AG09309 (cell line): Measurements from ENCODE around the gene JAG1.
A peak's percentile ranks its signal among the peaks of the same experiment; 100 is the strongest.
"Not testable (repeated sequence)": the region's sequence is repeated elsewhere in the genome, so short reads cannot be mapped to it uniquely, and the experiment has no call there.

Experiments used
- DNase-seq: peaks from one replicate; pipeline ENCODE4 v3.0.0-alpha.2; 2010; ENCODE audit warnings: low read depth
- H3K4me3 ChIP-seq: 2 replicates; pipeline ENCODE4 v1.5.1; 2011; ENCODE audit warnings: mild to moderate bottlenecking, low read depth, low read length, moderate library complexity; ENCODE audit not compliant: control insufficient read depth
- TF ChIP-seq, protein P1 (sequence below): IDR thresholded peaks from 2 replicates; pipeline ENCODE4 v1.5.1; 2011; ENCODE audit warnings: mild to moderate bottlenecking, low read depth, low read length, inconsistent platforms; ENCODE audit not compliant: insufficient read depth, control insufficient read depth; ENCODE audit errors: missing control alignments

Gene JAG1

DNA sequence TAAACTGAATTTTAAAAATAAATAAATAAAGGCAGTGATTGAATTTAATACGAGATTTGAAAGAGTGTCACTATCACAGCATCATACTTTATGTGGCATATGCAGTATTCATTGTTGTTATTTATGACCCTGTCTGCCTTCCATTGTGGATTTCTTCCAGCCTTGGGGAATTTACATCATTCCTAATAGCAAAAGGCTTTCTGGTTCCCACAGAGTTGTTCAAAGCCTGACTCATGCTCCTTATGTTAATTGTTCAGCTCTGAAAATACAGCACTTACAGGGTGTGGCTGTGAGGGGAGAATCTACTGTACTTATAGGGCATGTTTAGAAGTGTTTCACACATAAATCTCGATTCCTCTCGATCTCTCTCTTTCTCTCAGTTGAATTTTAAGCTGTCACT, 54.4 kb downstream of the JAG1 start:
- DNase-seq, result peak; percentile 94
- no peak overlapping the region for H3K4me3 ChIP-seq
- TF ChIP-seq, protein P1, sequence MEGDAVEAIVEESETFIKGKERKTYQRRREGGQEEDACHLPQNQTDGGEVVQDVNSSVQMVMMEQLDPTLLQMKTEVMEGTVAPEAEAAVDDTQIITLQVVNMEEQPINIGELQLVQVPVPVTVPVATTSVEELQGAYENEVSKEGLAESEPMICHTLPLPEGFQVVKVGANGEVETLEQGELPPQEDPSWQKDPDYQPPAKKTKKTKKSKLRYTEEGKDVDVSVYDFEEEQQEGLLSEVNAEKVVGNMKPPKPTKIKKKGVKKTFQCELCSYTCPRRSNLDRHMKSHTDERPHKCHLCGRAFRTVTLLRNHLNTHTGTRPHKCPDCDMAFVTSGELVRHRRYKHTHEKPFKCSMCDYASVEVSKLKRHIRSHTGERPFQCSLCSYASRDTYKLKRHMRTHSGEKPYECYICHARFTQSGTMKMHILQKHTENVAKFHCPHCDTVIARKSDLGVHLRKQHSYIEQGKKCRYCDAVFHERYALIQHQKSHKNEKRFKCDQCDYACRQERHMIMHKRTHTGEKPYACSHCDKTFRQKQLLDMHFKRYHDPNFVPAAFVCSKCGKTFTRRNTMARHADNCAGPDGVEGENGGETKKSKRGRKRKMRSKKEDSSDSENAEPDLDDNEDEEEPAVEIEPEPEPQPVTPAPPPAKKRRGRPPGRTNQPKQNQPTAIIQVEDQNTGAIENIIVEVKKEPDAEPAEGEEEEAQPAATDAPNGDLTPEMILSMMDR, result no peak

DNA sequence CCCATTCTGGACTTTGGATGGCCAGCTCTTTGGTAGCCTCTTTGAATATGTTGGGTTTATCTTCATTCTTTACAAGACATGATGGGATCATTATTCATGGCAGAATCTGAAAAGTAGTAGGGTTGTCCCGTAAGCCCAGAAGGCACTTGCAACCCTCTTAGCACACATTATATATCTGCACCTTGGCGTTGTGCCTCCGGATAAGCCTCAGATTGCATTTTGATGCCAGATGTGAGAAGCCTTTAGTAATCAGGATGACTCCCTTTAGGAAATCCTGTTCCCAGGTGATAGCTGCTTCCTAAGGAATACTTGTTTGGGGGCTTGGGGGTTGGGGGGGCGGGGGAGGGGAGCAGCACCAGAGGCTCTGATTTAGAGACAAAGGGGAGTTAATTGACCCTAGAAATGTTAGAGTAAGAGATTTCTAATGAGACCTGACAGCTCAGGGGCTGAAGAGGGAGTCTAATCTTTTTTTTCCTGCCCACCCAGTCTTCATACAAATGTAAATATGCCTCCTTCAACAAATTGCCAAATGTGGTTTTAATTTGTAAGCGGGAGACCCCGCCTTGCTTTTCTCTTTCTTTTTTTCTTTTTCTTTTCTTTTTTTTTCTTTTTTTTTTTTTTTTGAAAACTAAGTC, 55.1 kb downstream of the JAG1 start:
- no peak overlapping the region for H3K4me3 ChIP-seq
- no peak for DNase-seq
- TF ChIP-seq, protein P1, result no peak

DNA sequence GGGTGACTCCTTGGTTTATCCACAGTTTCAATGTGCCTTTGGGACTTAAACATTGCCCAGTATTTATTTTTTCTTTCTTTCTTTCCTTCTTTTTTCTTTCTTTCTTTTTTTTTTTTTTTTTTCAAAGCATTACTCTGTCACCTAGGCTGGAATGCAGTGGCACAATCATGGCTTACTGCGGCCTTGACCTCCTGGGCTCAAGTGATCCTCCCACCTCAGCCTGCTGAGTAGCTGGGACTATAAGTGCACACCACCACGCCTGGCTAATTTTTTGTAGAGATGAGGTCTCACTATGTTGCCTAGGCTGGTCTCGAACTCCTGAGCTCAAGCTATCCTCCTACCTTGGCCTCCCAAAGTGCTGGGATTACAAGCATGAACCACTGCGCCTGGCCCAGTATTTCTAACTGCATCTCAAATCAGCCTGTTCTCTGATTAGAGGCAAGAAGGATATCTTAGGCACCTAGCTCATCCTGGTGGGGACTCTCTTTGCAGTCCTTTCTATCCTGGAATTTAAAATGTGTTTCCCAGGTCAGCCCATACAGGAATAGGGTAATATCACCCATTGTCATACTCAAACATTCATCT, 56.2 kb downstream of the JAG1 start:
- H3K4me3 ChIP-seq, DNase-seq: not testable (repeated sequence)

DNA sequence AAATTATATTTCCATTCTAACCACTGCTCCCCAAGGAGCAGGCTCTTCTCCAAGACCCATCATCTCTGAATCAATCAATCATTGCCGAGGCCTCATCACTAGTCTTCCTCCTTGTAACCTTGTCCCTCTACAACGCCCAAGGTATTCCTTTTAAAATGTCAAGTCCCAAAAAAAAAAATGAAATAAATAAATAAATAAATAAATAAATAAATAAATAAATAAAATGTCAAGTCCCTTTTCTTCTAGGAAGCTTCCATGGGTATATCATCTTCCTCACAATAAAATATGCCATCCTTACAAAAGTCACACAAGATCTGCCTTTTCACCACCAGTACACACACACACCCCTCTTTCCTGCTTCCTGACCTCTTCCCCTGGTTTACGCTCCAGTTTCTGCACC, 57.6 kb downstream of the JAG1 start:
- TF ChIP-seq, protein P1, result no peak
- no peak overlapping the region for H3K4me3 ChIP-seq
- no peak for DNase-seq

DNA sequence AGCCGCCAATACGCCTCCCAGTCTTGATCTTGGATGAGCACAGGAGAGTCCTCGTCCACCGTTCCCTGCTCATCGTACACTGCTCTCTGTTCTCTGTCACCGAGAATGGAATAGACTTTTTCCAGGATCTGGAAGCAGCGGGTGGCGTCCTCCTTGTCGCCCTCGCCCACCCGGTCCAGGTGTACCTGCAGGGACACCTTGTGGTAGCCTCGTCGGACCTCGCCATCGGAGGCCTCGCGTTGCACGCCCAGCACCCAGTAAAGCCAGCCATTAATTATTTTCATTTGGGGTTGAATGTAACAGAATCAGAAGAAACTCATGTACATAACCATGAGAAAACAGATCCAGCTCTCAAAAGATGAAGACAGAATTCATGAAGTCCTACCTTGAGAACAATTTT, 59.9 kb downstream of the JAG1 start:
- DNase-seq, result no peak
- TF ChIP-seq, protein P1, result no peak
- H3K4me3 ChIP-seq, result no peak overlapping the region

DNA sequence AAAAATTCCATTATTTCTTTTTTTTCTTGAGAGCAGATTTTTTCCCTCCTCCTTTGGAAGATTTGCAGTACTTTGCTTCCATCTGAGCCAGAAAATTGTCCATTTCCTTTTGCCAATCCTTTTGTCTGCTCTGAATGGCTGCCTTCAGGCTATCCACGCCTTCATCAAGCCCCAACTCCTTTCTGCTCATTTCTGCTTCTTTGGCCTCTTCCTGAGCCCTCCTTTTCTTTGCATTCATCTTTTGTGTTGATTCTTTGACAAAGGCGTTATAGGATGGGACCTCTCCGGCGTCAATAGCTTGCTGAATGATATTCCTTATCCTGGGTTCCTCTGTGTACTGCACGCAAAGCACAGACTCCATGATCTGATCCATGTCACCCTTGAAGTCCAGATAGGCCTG, 60.4 kb downstream of the JAG1 start:
- not testable (repeated sequence) for H3K4me3 ChIP-seq, DNase-seq

DNA sequence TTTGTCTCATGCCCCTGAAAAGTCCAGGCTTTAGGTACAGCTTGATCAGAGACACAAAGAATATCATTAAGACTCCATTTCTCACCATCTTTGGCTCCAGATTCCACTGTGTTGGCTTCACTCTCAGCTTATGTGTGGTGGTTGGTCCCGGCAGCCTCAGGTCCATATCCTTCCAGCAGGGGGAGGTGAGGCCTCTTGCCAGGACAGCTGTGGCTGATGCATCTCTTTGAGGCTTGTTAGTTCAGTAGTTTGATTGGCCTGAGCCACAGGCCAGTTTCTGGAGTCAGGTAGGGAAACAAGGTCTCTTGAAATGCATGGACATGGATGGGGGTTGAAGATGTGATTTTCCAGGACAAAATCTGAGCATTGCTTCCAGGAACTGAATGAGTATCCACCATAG, 62.4 kb downstream of the JAG1 start:
- TF ChIP-seq, protein P1, result peak; percentile 64

DNA sequence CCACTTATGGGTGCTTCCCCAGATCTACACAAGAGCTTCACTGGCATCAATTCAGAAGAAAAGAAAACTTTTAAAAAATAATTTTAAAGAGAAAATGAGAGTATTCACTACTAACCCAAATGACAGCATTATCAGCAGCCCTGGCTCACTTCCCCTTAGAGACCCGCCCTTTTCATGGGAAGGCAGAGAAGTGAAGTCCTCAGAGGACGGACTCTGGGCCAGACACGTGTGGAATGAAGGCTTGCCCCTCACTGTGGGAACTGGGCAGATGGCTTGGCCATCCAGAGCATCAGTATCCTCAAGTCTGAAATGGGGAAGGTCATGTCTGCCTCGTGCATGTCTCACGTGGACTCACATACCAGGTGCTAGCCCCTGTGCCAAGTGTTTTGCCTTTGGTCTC, 63.5 kb downstream of the JAG1 start:
- H3K4me3 ChIP-seq, result no peak overlapping the region
- TF ChIP-seq, protein P1, result no peak
- DNase-seq, result no peak

More for the DNA sequence above, 62.4 kb downstream of the JAG1 start:
- H3K4me3 ChIP-seq, result no peak overlapping the region
- no peak for DNase-seq
